IPS-NIHi11 (cell line): ENCODE data around the gene COL4A5.

Source experiments
- DNase-seq: peaks from one replicate; pipeline ENCODE4 v3.0.0; 2012; ENCODE audit warnings: mixed read lengths, low spot score

COL4A5 gene

GRCh38 chrX:108641589-108642272, 202.1 kb downstream of the COL4A5 start:
- no peak for DNase-seq

GRCh38 chrX:108642273-108642628, 202.6 kb downstream of the COL4A5 start:
- no peak for DNase-seq

DNA sequence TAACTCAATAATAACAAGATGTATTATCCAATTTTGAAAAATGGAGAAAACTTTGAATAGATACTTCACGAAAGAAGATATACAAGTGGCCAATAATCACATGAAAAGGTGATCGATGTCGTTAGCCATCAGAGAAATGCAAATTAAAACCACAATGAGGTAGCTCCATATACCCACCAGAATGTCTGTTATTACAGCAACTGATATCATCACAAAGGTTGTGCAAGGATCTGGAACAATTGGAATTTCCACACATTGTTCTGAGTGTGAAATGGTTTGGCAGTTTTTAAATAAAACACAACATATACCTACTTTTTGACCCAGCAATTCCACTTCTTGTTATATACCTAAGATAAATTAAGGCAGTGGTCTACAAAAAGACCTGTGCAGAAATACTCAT, 225.1 kb downstream of the COL4A5 start:
- no peak for DNase-seq

- no peak for DNase-seq
Measured at GRCh38 chrX:108666101-108666500, 226.5 kb downstream of the COL4A5 start.

DNA sequence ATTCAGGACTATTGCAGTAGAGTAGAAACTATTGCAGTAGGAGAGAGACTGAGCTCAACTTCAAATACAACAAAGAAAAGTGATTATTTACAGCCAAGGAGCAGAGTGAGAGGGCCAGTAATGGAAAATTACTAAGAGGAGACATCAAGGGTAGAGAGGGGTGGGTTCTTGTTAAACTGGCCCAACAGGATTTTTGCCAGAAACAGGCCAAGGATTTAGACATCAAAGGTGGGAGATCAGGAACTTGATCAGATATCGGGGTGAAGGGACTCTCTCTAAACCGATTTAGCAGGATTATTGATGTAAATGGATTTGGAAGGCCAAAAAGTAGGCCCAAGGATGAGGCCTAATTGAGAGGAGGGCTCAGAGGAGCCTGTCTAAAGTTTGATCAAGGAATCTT, 231.9 kb downstream of the COL4A5 start:
- no peak for DNase-seq

GRCh38 chrX:108696690-108697089, 257.1 kb downstream of the COL4A5 start:
- no peak for DNase-seq

GRCh38 chrX:108699368-108699767, 259.7 kb downstream of the COL4A5 start:
- peak; percentile 20 for DNase-seq

GRCh38 chrX:108701633-108702032, 262.0 kb downstream of the COL4A5 start:
- DNase-seq: no peak

DNA sequence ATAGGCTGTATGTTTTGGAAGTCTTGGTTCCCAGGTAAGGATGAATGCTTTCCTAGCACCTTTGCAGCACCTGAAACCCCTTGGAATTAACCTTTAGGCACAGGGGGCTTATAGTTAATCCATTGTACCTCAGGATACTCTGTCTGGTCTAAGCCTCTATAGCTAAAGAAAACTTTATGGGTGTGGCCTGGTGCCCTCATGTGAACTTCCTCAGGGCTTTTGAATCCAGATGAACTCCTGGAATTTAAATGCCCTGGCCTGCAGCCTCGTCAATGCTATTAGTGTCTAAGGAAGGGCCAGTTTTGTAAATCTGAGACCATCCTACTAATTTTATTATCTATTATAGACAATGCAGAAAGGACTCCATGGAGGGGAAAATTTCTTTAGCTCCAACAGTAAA, 262.9 kb downstream of the COL4A5 start:
- DNase-seq: no peak

GRCh38 chrX:108704839-108705238, 265.2 kb downstream of the COL4A5 start:
- DNase-seq: no peak

- no peak for DNase-seq
Measured at GRCh38 chrX:108712886-108713285, 273.2 kb downstream of the COL4A5 start.

DNA sequence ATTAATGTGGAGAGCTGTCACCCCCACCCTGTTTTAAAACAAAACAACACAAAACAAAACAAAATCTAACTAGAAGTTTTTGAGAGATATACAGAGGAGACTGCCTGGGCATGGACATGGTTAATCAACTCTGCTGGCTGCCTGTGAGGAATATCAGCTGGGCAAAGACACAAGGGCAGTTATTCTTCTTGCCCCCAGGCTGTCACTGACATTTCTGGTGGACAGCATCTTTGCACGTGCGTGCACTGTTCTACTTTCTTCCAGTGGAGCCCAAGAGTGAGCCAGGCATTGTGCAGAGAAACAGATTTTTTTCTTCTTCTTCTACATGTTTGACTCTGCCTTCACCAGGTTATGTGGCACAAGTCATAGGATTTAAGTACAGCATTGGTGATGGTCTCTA, 282.9 kb downstream of the COL4A5 start:
- DNase-seq: no peak

DNA sequence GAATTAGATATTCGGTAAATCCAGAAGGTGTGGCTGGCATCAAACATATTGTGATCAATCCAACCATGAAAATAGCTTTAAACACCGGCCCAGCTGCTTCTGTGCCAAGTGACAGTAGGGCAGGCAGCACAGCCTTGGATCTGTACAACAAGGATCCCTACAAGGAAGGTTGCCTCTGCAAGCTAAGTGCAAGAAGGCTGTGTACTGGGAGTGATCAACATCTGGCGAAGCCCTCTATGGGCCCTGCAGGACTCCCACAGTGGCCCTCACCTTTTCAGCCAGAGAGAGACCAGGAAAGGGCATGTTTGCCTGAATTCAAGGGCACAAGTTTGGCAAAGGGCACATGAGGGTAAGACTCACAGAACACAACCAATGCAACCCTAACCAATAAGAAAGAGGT, 287.1 kb downstream of the COL4A5 start:
- DNase-seq: no peak

GRCh38 chrX:108731153-108731552, 291.5 kb downstream of the COL4A5 start:
- DNase-seq: no peak

GRCh38 chrX:108732630-108733321, 293.1 kb downstream of the COL4A5 start:
- peak; percentile 10 for DNase-seq

GRCh38 chrX:108734426-108734825, 294.8 kb downstream of the COL4A5 start:
- DNase-seq: no peak

DNA sequence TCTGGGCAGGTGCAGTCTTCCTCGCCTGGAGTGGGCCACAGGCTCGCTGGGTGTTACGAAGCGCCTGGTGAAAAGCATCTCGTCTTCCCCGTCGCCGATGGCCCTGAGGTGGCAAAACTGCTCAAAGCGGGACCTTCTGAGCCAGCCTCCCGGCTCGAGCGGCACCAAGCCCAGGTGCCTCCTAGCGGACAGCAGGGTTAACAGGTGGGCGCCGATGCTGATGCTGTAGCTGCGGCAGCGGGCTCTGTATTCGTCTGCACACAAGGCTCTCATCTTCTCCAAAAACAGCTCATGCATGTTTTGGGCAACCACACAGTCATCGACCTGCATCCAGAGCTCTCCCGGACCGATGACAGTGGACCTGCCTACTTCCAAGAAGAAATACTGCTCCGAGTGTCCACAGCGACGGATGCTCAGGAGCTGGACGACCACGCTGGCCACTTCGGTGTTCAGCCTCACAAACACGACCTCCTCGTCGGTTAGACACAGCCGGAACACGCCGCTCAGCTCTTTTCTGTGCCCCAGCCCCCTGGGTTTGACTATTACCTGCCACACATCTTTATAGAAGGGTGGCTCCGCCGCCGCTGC, 295.5 kb downstream of the COL4A5 start:
- peak; percentile 33 for DNase-seq

- no peak for DNase-seq
Measured at GRCh38 chrX:108735679-108736508, 296.3 kb downstream of the COL4A5 start.

DNA sequence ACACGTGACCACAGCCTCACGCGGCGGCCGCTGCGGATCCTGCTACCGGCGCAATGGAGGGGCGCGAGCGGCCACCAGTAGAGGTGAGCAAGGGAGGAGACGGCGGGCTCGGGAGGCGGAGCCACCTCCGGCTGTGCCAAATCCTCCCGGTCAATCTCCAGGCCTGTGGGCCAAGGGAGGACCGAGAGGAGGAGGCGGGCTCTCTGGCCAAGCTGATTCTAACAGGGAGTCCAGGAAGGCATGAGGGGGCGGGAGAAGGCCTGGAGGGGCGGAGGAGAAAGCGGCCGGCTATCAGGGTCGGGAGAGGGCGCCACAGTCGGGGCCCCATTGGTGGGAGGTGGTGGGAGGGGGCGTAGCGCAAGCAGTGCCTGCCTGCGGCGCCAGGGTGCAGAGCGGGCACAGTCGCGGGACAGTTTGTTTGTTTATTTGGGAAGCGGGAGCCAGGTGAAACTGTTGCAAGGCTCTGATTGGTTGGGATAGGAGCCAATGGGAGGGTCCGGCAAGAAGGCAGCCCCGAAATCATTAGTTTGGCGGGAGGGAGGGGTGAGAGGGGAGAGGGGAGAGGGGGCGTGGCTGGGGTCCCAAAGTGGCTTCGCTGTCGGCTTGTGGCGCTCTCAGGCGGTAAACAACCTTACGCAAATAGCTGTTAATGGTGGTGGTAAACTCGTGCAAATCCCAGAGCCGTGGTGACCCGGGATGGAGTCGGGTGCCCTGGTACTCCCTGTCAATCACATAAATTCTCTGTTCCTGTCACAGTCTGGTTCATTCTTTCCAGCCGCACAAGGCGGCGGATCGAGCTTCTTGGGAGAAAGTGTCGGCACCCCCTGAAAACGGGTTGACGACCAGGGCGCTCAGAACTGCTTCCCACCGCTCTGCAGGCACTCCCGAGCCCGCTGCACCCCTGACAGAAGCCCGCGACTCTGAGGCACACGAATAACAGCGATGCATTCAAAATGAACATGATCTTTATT, 297.2 kb downstream of the COL4A5 start, which contains the start of gene IRS4:
Gene IRS4, minus strand, starts transcription at position 55 of the 971 bp plus-strand sequence.
- peak; percentile 72 for DNase-seq

- DNase-seq: no peak
Measured at GRCh38 chrX:108737754-108738153, 298.1 kb downstream of the COL4A5 start.

GRCh38 chrX:108740299-108740774, 300.7 kb downstream of the COL4A5 start:
- no peak for DNase-seq
